PC-3 (cell line): ENCODE measurements around the gene KPNA2.

ENCODE experiments used
- EZH2 ChIP-seq: fragments of 300-600 bp; sonication (generic); IDR thresholded peaks from one replicate; pipeline ENCODE4 v1.6.1; 2017; ENCODE audit warnings: antibody characterized with exemption, mild to moderate bottlenecking, low read length; ENCODE audit not compliant: unreplicated experiment
- EZH2phosphoT487 ChIP-seq: fragments of 300-600 bp; sonication (generic); IDR thresholded peaks from 2 replicates; pipeline ENCODE4 v1.6.1; 2018; ENCODE audit warnings: mild to moderate bottlenecking, antibody characterized with exemption, low read length, borderline replicate concordance
- TF ChIP-seq, protein P1 (sequence below): fragments of 300-600 bp; sonication (generic); conservative IDR thresholded peaks from 2 replicates; pipeline ENCODE4 v1.5.1; 2017; ENCODE audit warnings: antibody characterized with exemption, low read depth, mild to moderate bottlenecking, low read length

DNA sequence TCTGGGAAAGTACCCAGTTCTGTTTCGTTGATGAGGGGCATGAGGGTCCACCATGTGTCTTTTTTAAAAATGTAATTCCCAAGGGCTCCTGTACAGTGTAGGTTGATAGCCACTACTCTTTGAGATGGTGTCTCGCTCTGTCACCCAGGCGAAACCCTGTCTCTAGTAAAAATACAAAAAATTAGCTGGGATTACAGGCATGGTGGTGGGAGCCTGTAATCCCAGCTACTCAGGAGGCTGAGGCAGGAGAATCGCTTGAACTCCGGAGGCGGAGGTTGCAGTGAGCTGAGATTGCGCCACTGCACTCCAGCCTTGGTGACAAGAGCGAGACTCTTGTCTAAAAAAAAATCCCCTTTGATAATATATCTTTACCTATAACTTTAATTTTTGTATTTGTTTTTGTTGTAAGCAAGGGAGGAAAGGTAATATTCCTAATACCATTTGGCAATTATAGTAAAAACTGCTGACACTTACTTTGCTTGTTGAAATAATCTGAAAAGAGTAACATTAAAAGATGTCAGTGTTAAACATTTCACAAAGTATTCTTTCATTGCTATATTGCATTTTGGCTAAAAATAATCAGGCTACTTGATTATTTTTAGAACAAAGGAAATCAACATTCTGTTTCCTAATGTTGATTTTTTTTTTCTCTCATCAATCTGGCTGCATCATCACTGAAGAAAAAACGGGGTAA lies 11.8 kb downstream of the KPNA2 start:
- TF ChIP-seq, protein P1, sequence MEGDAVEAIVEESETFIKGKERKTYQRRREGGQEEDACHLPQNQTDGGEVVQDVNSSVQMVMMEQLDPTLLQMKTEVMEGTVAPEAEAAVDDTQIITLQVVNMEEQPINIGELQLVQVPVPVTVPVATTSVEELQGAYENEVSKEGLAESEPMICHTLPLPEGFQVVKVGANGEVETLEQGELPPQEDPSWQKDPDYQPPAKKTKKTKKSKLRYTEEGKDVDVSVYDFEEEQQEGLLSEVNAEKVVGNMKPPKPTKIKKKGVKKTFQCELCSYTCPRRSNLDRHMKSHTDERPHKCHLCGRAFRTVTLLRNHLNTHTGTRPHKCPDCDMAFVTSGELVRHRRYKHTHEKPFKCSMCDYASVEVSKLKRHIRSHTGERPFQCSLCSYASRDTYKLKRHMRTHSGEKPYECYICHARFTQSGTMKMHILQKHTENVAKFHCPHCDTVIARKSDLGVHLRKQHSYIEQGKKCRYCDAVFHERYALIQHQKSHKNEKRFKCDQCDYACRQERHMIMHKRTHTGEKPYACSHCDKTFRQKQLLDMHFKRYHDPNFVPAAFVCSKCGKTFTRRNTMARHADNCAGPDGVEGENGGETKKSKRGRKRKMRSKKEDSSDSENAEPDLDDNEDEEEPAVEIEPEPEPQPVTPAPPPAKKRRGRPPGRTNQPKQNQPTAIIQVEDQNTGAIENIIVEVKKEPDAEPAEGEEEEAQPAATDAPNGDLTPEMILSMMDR: no peak
- TF ChIP-seq EZH2 (no peak), EZH2phosphoT487 (no peak)
